Heart left ventricle (tissue), 13 donors: ENCODE results near the gene TSPOAP1.

Source experiments
- CTCF ChIP-seq, 12 donors: fragments of 200-600 bp; sonication (generic) in 4 of 12; IDR thresholded peaks; one replicate each; pipeline versions ENCODE4 v1.5.0 to v1.8.0; 2018 to 2022; ENCODE audit warnings: antibody characterized with exemption in 12 of 12, mild to moderate bottlenecking in 5 of 12
- POLR2A ChIP-seq, 2 donors: fragments of 450-650 bp; IDR thresholded peaks; one replicate each; pipeline ENCODE4 v1.6.1; 2017; ENCODE audit warnings: antibody characterized with exemption in 2 of 2, mild to moderate bottlenecking in 2 of 2, moderate library complexity in 2 of 2
- donor health status: ischemic (EF 13 %, LVEDD 7.1; RV severe dilation, severe dysfunction).
- donor health status: DM: no; HTN: yes; CAD: no.
- donor health status: DM: no; HTN: no; CAD: no.
- donor health status: ischemic (EF 25% LVEDD 6.9; RV normal size, moderate dysfunction).
- donor health status: ischemic (EF 25% LVEDD 5.7; RV mildly dilated, moderate dysfunction).
- donor health status: ischemic (EF 35%, LVEDD 5.7; RV mildly dilated, moderate dysfunction).
- donor health status: nonischemic (EF 11% LVEDD 7.7; RV severe dilation, severe dysfunction).
- donor health status: DM: yes; HTN: yes; CAD: no.
- donor health status: PGD.
- donor health status: ischemic (EF 29% LVEDD 5.4; RV normal size, mild dysfunction).
- donor health status: nonischemic (EF 23%, LVEDD 6.1; RV moderate dilation, normal function).

DNA sequence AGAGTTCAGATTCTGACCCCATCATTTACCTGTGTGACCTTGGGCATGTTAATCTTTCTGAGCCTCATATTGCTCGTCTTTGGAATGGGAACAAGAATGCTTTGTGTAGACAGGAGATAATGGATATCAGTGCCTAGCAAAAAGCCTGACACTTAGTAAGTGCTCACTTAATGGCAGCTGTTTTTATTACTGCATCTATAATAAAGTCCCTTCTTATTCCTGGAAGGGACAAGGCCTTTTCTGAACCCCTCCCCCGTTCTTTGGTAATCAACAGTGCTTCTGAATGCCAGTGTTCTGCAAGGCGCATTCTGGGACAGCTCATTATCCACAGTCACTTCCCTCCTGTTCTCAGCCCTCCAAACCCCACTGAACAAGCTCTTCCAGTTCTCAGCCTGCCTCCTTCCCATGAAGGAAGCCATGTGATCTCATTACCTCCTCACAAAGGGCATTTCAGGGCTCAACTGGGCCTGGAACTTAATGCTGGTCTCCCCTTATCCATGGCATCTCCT is 48.6 kb upstream of the TSPOAP1 start:
- TF ChIP-seq CTCF (IDR thresholded peaks at IDR 0.05) (no peak), POLR2A (IDR thresholded peaks at IDR 0.05) (no peak)
